Glomerular visceral epithelial cell (primary cell): ENCODE data around the gene PRPF4.
"Not testable (repeated sequence)": the region's sequence is repeated elsewhere in the genome, so short reads cannot be mapped to it uniquely, and the experiment has no call there.

Experiments
- DNase-seq: peaks from one replicate; pipeline ENCODE4 v3.0.0-alpha.2; 2016; ENCODE audit errors: extremely low spot score

Gene PRPF4

GRCh38 chr9:113267911-113268566 lies 7.4 kb upstream of the PRPF4 start:
- DNase-seq = no peak

GRCh38 chr9:113269355-113269754 lies 6.1 kb upstream of the PRPF4 start:
- DNase-seq = no peak

- DNase-seq = no peak
Measured at GRCh38 chr9:113269871-113270270, 5.6 kb upstream of the PRPF4 start.

GRCh38 chr9:113274474-113275156 lies 843 bp upstream of the PRPF4 start:
- peak; percentile 51 for DNase-seq

- no peak for DNase-seq
Measured at GRCh38 chr9:113278840-113279239, 3.4 kb downstream of the PRPF4 start.

GRCh38 chr9:113281356-113281755 lies 5.9 kb downstream of the PRPF4 start:
- DNase-seq = no peak

- DNase-seq = no peak
Measured at GRCh38 chr9:113289091-113289490, 13.6 kb downstream of the PRPF4 start.

GRCh38 chr9:113290052-113290607 lies 14.7 kb downstream of the PRPF4 start:
- no peak for DNase-seq

GRCh38 chr9:113293285-113293878 lies 17.9 kb downstream of the PRPF4 start:
- no peak for DNase-seq

GRCh38 chr9:113296247-113296646 lies 20.8 kb downstream of the PRPF4 start:
- not testable (repeated sequence) for DNase-seq

GRCh38 chr9:113296796-113297558 lies 21.5 kb downstream of the PRPF4 start:
- no peak for DNase-seq

- DNase-seq = no peak
Measured at GRCh38 chr9:113298311-113298710, 22.9 kb downstream of the PRPF4 start.

GRCh38 chr9:113298924-113299770 lies 23.7 kb downstream of the PRPF4 start:
- DNase-seq = no peak

- peak; percentile 23 for DNase-seq
Measured at GRCh38 chr9:113299800-113300292, 24.4 kb downstream of the PRPF4 start.

- DNase-seq = no peak
Measured at GRCh38 chr9:113301548-113301947, 26.1 kb downstream of the PRPF4 start.

- DNase-seq = peak; percentile 12
Measured at GRCh38 chr9:113302792-113303418, 27.4 kb downstream of the PRPF4 start, which contains the start of gene RNF183. Gene RNF183, minus strand, starts transcription at chr9:113303376. Its CDS starts 5,192 bp downstream, at chr9:113298184.

- no peak for DNase-seq
Measured at GRCh38 chr9:113306566-113306965, 31.1 kb downstream of the PRPF4 start.

GRCh38 chr9:113307396-113307975 lies 32.0 kb downstream of the PRPF4 start:
- DNase-seq = peak; percentile 20

- DNase-seq = peak; percentile 34
Measured at GRCh38 chr9:113309204-113309813, 33.9 kb downstream of the PRPF4 start.
